ENCODE data around the gene DIRAS3.

DIRAS3 gene

DNA sequence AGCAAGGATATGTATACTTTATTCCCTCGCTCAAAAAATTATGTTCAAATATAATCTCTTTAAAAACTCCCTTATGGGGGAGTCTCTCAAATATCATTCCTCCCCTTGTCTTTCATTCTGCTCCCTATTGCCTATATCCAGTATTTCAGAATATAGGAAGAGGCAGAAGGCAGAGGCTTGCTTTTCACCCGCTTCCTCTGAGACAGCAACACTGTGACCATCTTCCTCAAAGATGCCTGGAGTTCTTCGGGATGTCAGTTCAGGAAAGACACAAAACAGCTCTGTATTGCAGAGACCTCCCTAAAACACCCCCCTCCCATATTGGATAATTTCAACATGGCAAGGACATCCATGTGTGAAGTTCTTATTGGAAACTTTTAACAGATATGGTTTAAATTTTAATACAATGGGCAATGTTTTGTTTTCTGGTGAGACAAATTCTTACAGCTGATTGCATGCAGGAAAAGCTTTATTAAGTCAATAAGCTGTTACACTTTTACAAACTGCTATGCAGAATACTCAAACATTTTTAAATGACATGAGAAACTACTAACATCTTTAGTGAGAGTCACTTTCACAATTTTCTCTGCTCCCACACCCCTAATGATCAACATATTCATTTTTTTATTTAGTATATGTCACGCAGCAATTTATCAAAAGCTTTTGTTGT, 4.8 kb downstream of the DIRAS3 start:
- Mint-ChIP-seq H3K27me3 (ENCODE audit: low read depth) (peaks cover 19% of the 10 kb centered on the region), H3K36me3 (ENCODE audit: low read depth) (no peaks in the 10 kb centered on the region), H3K27ac (no peak overlapping the region), H3K9me3 (no peaks in the 10 kb centered on the region), H3K4me1 (no peaks in the 10 kb centered on the region), H3K4me3 (no peak overlapping the region)
- TF ChIP-seq, protein P1, sequence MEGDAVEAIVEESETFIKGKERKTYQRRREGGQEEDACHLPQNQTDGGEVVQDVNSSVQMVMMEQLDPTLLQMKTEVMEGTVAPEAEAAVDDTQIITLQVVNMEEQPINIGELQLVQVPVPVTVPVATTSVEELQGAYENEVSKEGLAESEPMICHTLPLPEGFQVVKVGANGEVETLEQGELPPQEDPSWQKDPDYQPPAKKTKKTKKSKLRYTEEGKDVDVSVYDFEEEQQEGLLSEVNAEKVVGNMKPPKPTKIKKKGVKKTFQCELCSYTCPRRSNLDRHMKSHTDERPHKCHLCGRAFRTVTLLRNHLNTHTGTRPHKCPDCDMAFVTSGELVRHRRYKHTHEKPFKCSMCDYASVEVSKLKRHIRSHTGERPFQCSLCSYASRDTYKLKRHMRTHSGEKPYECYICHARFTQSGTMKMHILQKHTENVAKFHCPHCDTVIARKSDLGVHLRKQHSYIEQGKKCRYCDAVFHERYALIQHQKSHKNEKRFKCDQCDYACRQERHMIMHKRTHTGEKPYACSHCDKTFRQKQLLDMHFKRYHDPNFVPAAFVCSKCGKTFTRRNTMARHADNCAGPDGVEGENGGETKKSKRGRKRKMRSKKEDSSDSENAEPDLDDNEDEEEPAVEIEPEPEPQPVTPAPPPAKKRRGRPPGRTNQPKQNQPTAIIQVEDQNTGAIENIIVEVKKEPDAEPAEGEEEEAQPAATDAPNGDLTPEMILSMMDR (IDR thresholded peaks at IDR 0.05; ENCODE audit: unreplicated experiment in 3 of 3), result no peak

DNA sequence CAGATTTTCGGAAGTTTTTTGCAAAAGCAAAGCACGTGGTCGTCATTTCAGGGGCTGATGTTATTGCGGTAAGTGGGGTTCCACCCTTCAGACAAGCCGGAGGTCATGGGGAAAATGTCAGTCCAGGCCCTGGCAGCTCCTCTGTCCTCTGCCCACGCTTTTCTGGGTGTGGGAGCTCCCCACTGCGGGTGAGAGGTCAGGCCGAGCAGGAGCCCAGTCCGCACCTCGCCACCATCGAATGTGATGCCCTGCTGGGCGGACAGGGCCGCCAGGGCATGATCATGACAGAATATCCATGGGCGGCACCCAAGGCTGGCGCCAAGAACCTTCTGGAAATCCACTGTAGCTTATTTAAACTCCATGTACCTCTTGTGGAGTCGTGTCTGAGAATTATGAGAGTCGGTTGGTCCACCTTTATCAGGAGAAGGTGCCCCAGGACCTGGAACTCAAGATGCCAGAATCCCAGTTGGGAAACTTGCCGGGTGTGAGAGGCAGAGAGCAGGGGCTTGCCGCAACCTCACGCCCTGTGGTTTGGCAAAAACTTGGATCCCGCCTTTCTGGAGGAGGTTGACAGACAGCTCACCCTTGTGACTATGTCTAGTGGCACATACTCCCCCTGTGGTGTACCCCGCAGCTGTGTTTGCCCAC, 6.9 kb downstream of the DIRAS3 start:
- Mint-ChIP-seq H3K4me1 (no peaks in the 10 kb centered on the region), H3K27ac (no peak overlapping the region), H3K4me3 (no peak overlapping the region), H3K27me3 (ENCODE audit: low read depth) (no peaks in the 10 kb centered on the region), H3K36me3 (ENCODE audit: low read depth) (no peaks in the 10 kb centered on the region), H3K9me3 (no peaks in the 10 kb centered on the region)
- TF ChIP-seq, protein P1 (IDR thresholded peaks at IDR 0.05; ENCODE audit: unreplicated experiment in 3 of 3), result no peak

GRCh38 chr1:68036946-68037345, 13.5 kb downstream of the DIRAS3 start:
- Mint-ChIP-seq H3K27ac (no peak overlapping the region), H3K9me3 (peaks cover 7% of the 10 kb centered on the region), H3K4me3 (no peak overlapping the region), H3K4me1 (no peaks in the 10 kb centered on the region), H3K36me3 (ENCODE audit: low read depth) (no peaks in the 10 kb centered on the region), H3K27me3 (ENCODE audit: low read depth) (no peaks in the 10 kb centered on the region)
- TF ChIP-seq, protein P1 (IDR thresholded peaks at IDR 0.05; ENCODE audit: unreplicated experiment in 3 of 3), result no peak

DNA sequence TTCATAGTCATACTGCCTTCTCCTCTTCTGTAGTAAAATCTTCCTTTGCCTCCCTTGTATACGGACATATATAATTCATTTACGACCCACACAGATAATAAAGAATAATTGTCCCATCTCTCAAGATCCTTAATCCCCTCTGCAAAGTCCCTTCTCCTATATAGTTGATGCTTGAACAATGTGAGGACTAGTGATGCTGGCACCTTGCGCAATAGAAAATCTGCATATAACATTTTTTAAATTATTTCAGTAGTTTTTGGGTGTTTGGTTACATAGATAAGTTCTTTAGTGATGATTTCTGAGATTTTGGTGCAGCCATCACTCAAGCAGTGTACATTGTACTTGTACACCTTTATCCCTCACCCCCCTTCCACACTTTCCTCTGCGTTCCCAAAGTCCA, 21.0 kb downstream of the DIRAS3 start:
- Mint-ChIP-seq H3K27me3 (ENCODE audit: low read depth) (no peaks in the 10 kb centered on the region), H3K36me3 (ENCODE audit: low read depth) (no peaks in the 10 kb centered on the region), H3K4me3 (no peak overlapping the region), H3K9me3 (peaks cover 4% of the 10 kb centered on the region), H3K27ac (no peak overlapping the region), H3K4me1 (no peaks in the 10 kb centered on the region)
- TF ChIP-seq, protein P1 (IDR thresholded peaks at IDR 0.05; ENCODE audit: unreplicated experiment in 3 of 3), result no peak

DNA sequence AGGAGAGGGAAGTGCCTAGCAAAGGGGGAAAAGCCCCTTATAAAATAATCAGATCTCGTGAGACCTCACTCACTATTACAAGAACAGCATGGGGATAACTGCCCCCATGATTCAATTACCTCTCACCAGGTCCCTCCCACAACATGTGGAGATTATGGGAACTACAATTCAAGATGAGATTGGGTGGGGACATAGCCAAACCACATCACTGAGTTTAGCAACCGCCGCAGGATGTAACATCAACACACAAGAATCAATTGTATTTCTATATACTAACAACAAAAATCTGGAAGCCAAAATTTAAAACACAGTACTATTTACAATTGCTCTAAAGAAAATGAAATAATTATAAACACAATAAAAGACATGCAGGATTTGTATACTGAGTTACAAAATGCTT, 21.9 kb downstream of the DIRAS3 start:
- H3K9me3 Mint-ChIP-seq, result peaks cover 4% of the 10 kb centered on the region
- TF ChIP-seq, protein P1 (IDR thresholded peaks at IDR 0.05; ENCODE audit: unreplicated experiment in 3 of 3), result no peak
- H3K4me3 Mint-ChIP-seq, result no peak overlapping the region
- no peaks in the 10 kb centered on the region for H3K4me1 Mint-ChIP-seq
- H3K36me3 Mint-ChIP-seq (ENCODE audit: low read depth), result no peaks in the 10 kb centered on the region
- H3K27ac Mint-ChIP-seq, result no peak overlapping the region
- H3K27me3 Mint-ChIP-seq (ENCODE audit: low read depth), result no peaks in the 10 kb centered on the region

Measured in nephron (organoid).